ENCODE results near the gene DLGAP1. TPM values are rescaled to one million over a fixed set of nuclear protein-coding genes. Genes with fewer than 3 reads are reported as not detected.

The DLGAP1 gene
- total and polyA plus RNA-seq, 2 of the 8 experiments (the other 6 are each of a cell fraction or from before 2014, with no cell fraction given), result 11.8 to 16.9 TPM

- TF ChIP-seq GABPA (IDR thresholded peaks at IDR 0.05; ENCODE audit: borderline replicate concordance, insufficient read depth, low read length), result no peak
- TF ChIP-seq EGR1 (IDR thresholded peaks at IDR 0.05; ENCODE audit: borderline replicate concordance, low read depth, low read length), result no peak
- no peak for TF ChIP-seq CREB1 (IDR thresholded peaks at IDR 0.05)
- TF ChIP-seq CTCF (IDR thresholded peaks at IDR 0.05; ENCODE audit: control extremely low read depth in 1 of 3, insufficient read depth in 1 of 3, low read depth in 1 of 3, low read length in 3 of 3), result no peak
- TF ChIP-seq NRF1 (IDR thresholded peaks at IDR 0.05; ENCODE audit: low read depth, low read length), result no peak
These were observed 983.9 kb downstream of the DLGAP1 start (continued) for GRCh38 chr18:3471141-3471648.
